ENCODE data around the gene SYNE1. TPM values are rescaled to one million over a fixed set of nuclear protein-coding genes. Genes with fewer than 3 reads are reported as not detected.

Gene SYNE1
- total RNA-seq, 1 experiment from 2014 or later, result 6.5 TPM

- Mint-ChIP-seq H3K9me3 (no peaks in the 10 kb centered on the region), H3K27me3 (ENCODE audit: low read depth) (no peaks in the 10 kb centered on the region), H3K4me3 (no peak overlapping the region), H3K27ac (peak overlapping the region; percentile 2), H3K4me1 (peaks cover 38% of the 10 kb centered on the region), H3K36me3 (no peaks in the 10 kb centered on the region)
- TF ChIP-seq, protein P1, sequence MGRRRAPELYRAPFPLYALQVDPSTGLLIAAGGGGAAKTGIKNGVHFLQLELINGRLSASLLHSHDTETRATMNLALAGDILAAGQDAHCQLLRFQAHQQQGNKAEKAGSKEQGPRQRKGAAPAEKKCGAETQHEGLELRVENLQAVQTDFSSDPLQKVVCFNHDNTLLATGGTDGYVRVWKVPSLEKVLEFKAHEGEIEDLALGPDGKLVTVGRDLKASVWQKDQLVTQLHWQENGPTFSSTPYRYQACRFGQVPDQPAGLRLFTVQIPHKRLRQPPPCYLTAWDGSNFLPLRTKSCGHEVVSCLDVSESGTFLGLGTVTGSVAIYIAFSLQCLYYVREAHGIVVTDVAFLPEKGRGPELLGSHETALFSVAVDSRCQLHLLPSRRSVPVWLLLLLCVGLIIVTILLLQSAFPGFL (CRISPR knock-in tag; IDR thresholded peaks at IDR 0.05; ENCODE audit: borderline replicate concordance), result no peak
- TF ChIP-seq IRF2 (CRISPR knock-in tag; IDR thresholded peaks at IDR 0.05; ENCODE audit: borderline replicate concordance, low read depth) (no peak), TEAD1 (CRISPR knock-in tag; IDR thresholded peaks at IDR 0.05) (no peak), NR1H2 (CRISPR knock-in tag; IDR thresholded peaks at IDR 0.05) (no peak), E2F4 (CRISPR knock-in tag; IDR thresholded peaks at IDR 0.05; ENCODE audit: borderline replicate concordance, low read depth) (no peak), TEAD4 (CRISPR knock-in tag; IDR thresholded peaks at IDR 0.05) (no peak), NR2C2 (CRISPR knock-in tag; IDR thresholded peaks at IDR 0.05) (no peak), SMAD4 (CRISPR knock-in tag; IDR thresholded peaks at IDR 0.05) (no peak)
- TF ChIP-seq, protein P2, sequence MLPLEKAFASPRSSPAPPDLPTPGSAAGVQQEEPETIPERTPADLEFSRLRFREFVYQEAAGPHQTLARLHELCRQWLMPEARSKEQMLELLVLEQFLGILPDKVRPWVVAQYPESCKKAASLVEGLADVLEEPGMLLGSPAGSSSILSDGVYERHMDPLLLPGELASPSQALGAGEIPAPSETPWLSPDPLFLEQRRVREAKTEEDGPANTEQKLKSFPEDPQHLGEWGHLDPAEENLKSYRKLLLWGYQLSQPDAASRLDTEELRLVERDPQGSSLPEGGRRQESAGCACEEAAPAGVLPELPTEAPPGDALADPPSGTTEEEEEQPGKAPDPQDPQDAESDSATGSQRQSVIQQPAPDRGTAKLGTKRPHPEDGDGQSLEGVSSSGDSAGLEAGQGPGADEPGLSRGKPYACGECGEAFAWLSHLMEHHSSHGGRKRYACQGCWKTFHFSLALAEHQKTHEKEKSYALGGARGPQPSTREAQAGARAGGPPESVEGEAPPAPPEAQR (CRISPR knock-in tag; IDR thresholded peaks at IDR 0.05), result no peak
- TF ChIP-seq, protein P3, sequence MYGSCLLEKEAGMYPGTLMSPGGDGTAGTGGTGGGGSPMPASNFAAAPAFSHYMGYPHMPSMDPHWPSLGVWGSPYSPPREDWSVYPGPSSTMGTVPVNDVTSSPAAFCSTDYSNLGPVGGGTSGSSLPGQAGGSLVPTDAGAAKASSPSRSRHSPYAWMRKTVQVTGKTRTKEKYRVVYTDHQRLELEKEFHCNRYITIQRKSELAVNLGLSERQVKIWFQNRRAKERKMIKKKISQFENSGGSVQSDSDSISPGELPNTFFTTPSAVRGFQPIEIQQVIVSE (CRISPR knock-in tag; IDR thresholded peaks at IDR 0.05; ENCODE audit: borderline replicate concordance), result no peak
- CTCF ChIA-PET, result interaction anchor here (0.9 to 1.8 kb wide), 2 partner anchors 22 to 43 kb away, joined by 3 to 8 read pairs; no protein-coding TSS in a partner anchor
- DNase-seq (ENCODE audit: low spot score) (no peak), ATAC-seq (no peak)
- POLR2A ChIA-PET, result interaction anchor here (0.5 kb wide), 1 partner anchor 300 kb away, joined by 3 read pairs; no protein-coding TSS in a partner anchor
Observed at GRCh38 chr6:152295920-152296319, 341.2 kb downstream of the SYNE1 start.

DNA sequence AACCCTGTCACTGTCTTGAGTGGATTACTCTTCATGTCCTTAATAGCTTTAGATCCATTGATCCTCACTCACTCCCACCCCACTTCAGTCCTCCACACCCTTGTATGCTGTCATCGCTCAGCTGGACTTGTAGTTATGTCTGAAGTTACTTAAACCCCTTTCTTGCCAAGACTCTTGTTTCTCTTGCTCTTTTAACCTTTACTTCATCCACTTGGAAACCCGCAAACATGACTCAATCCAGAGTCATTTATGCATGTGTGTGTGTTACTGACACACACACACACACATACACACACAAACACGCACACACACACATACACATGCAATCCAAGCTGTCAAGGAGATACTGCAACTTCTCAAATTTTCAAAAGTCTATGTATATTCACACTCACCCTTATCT, 341.8 kb downstream of the SYNE1 start:
- Mint-ChIP-seq H3K27me3 (ENCODE audit: low read depth) (no peaks in the 10 kb centered on the region), H3K4me1 (peaks cover 32% of the 10 kb centered on the region), H3K36me3 (no peaks in the 10 kb centered on the region), H3K4me3 (no peak overlapping the region), H3K9me3 (no peaks in the 10 kb centered on the region), H3K27ac (no peak overlapping the region)
- ATAC-seq (no peak), DNase-seq (ENCODE audit: low spot score) (no peak)
- POLR2A ChIA-PET, result no interaction called here
- CTCF ChIA-PET, result interaction anchor here (1.8 kb wide), 1 partner anchor 43 kb away, joined by 8 read pairs; no protein-coding TSS in a partner anchor
- TF ChIP-seq, protein P1 (CRISPR knock-in tag; IDR thresholded peaks at IDR 0.05; ENCODE audit: borderline replicate concordance), result no peak
- TF ChIP-seq TP53 (CRISPR knock-in tag; IDR thresholded peaks at IDR 0.05) (no peak), ELF4 (CRISPR knock-in tag; IDR thresholded peaks at IDR 0.05; ENCODE audit: low read depth) (no peak), ERG (CRISPR knock-in tag; IDR thresholded peaks at IDR 0.05) (no peak), PRRX2 (CRISPR knock-in tag; IDR thresholded peaks at IDR 0.05) (no peak), NFYB (CRISPR knock-in tag; conservative IDR thresholded peaks at IDR 0.05; ENCODE audit: low read depth) (no peak), ATF3 (CRISPR knock-in tag; conservative IDR thresholded peaks at IDR 0.05) (no peak), ZNF232 (CRISPR knock-in tag; IDR thresholded peaks at IDR 0.05) (no peak), SMAD4 (CRISPR knock-in tag; IDR thresholded peaks at IDR 0.05) (no peak), GRHL2 (CRISPR knock-in tag; IDR thresholded peaks at IDR 0.05; ENCODE audit: insufficient replicate concordance, severe bottlenecking) (no peak)
- TF ChIP-seq, protein P4, sequence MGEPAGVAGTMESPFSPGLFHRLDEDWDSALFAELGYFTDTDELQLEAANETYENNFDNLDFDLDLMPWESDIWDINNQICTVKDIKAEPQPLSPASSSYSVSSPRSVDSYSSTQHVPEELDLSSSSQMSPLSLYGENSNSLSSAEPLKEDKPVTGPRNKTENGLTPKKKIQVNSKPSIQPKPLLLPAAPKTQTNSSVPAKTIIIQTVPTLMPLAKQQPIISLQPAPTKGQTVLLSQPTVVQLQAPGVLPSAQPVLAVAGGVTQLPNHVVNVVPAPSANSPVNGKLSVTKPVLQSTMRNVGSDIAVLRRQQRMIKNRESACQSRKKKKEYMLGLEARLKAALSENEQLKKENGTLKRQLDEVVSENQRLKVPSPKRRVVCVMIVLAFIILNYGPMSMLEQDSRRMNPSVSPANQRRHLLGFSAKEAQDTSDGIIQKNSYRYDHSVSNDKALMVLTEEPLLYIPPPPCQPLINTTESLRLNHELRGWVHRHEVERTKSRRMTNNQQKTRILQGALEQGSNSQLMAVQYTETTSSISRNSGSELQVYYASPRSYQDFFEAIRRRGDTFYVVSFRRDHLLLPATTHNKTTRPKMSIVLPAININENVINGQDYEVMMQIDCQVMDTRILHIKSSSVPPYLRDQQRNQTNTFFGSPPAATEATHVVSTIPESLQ (CRISPR knock-in tag; IDR thresholded peaks at IDR 0.05), result no peak
- TF ChIP-seq, protein P5, sequence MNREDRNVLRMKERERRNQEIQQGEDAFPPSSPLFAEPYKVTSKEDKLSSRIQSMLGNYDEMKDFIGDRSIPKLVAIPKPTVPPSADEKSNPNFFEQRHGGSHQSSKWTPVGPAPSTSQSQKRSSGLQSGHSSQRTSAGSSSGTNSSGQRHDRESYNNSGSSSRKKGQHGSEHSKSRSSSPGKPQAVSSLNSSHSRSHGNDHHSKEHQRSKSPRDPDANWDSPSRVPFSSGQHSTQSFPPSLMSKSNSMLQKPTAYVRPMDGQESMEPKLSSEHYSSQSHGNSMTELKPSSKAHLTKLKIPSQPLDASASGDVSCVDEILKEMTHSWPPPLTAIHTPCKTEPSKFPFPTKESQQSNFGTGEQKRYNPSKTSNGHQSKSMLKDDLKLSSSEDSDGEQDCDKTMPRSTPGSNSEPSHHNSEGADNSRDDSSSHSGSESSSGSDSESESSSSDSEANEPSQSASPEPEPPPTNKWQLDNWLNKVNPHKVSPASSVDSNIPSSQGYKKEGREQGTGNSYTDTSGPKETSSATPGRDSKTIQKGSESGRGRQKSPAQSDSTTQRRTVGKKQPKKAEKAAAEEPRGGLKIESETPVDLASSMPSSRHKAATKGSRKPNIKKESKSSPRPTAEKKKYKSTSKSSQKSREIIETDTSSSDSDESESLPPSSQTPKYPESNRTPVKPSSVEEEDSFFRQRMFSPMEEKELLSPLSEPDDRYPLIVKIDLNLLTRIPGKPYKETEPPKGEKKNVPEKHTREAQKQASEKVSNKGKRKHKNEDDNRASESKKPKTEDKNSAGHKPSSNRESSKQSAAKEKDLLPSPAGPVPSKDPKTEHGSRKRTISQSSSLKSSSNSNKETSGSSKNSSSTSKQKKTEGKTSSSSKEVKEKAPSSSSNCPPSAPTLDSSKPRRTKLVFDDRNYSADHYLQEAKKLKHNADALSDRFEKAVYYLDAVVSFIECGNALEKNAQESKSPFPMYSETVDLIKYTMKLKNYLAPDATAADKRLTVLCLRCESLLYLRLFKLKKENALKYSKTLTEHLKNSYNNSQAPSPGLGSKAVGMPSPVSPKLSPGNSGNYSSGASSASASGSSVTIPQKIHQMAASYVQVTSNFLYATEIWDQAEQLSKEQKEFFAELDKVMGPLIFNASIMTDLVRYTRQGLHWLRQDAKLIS (CRISPR knock-in tag; IDR thresholded peaks at IDR 0.05; ENCODE audit: borderline replicate concordance), result no peak

All from WTC11 (cell line).